HL-60/S4 treated with retinoic acid at 250 ng/mL for 4 days and 3 days (cell line): Measurements from ENCODE around the gene FN3KRP.

ENCODE experiments used
- in situ Hi-C: fragments of 300-500 bp; cut with MboI; formaldehyde crosslinking; loops from 2 replicates; pipeline ENCODE4 v1.7.0; 2022; ENCODE audit warnings: low sequenced_read_pairs

Gene FN3KRP

GRCh38 chr17:82775001-82775823 is 58.7 kb downstream of the FN3KRP start:
- in situ Hi-C loops, result no loop called here

GRCh38 chr17:82776454-82776853 is 59.9 kb downstream of the FN3KRP start:
- in situ Hi-C loops, result no loop called here
